GM18909 (cell line): ENCODE measurements around the gene FMR1NB.
A peak's percentile ranks its signal among the peaks of the same experiment; 100 is the strongest.

Experiments
- ATAC-seq: cut with Tn5 transposase; IDR thresholded peaks from one replicate; pipeline ENCODE4 v1.9.1; 2021; ENCODE audit warnings: mild to moderate bottlenecking; ENCODE audit not compliant: unreplicated experiment, poor library complexity

Gene FMR1NB, protein sequence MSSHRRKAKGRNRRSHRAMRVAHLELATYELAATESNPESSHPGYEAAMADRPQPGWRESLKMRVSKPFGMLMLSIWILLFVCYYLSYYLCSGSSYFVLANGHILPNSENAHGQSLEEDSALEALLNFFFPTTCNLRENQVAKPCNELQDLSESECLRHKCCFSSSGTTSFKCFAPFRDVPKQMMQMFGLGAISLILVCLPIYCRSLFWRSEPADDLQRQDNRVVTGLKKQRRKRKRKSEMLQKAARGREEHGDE

DNA sequence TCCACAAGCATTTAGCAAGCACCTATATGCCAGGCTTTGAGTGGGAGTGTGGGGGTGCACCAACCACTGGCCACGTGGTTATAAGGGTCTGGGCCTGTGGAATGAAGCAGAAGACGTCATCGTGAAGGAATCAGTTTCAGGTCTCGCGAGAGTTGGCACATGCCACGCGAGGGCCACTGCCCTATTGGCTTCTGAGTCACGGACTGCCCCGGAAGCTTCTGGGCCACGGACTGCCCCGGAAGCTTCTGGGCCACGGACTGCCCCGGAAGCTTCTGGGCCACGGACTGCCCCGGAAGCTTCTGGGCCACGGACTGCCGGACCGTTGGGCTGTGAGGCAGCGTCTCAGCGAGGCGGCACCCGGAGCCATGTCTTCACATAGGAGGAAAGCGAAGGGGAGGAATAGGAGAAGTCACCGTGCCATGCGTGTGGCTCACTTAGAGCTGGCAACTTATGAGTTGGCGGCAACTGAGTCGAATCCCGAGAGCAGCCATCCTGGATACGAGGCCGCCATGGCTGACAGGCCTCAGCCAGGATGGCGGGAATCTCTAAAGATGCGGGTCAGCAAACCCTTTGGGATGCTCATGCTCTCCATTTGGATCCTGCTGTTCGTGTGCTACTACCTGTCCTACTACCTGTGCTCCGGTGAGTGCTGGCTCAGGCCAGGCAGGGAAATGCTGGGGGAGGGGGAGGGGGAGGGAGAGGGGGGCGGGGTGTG is at the start of gene FMR1NB:
Gene FMR1NB (plus strand): TSS at position 300 of the 715 bp plus-strand sequence. CDS start 66 bp downstream, at position 366.
- ATAC-seq = no peak

DNA sequence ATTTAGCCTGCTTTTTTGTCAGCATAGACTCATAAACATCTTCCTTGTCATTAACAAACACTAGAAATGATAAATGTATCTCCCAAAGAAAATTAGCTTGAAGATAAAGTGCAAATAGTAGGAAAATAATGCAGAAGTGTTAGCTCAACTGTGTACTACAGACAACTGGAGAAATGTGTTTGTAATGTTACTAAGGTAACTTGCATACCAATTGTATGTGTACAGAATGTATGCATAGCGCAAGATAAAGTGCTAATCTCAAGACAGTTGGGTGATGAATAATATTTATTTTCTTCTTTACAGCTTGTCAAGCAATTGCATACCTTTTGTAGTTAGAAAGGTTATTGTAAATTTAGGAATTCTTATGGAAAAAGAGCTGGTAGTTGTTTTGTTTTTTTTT is 47.3 kb upstream of the FMR1NB start:
- no peak for ATAC-seq

DNA sequence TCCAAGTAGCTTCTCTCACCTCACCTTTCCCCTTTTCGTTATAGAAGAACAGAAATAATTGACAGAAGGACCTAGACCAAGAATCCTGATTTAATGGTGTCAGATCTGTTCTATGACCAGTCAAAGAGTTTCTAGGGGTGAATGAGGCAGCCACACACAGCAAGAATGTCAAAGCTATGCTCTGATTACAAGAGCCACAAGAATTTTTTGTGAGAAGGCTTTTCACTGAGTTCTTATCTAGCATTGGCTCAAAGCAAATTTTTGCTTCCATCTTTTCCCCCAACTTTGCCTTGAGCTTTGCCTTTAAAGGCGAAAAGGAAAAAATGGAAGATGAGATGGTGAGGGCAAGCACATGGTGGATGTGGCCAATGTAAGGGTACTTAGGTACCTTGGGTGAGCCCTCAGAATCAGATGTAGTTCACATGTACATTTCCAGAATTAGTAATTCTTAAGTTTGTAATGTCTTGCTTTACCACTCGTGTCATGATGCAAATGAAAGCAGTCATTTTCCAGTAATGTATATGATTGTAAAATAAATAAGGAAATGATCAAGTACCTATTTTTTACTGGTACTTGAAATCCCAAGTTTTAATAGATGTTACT is 45.9 kb upstream of the FMR1NB start:
- ATAC-seq = no peak

DNA sequence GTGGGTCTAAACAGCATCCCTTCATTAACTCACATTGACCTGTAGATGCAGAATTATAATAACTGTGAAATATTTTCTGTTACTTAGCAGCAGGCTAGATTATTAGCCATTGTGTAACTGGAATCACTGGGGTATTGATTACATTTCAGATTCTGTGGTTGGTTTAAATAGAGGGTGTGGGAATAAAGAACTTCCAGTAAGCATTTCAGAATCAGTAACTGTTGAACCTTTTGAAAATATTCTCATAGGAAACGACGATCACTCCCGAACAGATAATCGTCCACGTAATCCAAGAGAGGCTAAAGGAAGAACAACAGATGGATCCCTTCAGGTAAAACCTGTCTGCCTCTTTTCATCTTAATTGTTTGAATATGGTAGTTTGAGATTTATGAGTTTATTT is 35.9 kb upstream of the FMR1NB start:
- no peak for ATAC-seq

DNA sequence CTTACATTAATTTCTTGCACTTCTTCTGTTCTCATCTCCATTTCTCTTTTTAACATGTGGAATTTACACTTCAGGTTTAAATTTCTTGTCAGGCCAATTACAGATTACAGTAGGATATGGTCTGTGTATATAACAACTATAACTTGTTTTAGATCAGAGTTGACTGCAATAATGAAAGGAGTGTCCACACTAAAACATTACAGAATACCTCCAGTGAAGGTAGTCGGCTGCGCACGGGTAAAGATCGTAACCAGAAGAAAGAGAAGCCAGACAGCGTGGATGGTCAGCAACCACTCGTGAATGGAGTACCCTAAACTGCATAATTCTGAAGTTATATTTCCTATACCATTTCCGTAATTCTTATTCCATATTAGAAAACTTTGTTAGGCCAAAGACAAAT is 32.6 kb upstream of the FMR1NB start:
- no peak for ATAC-seq

DNA sequence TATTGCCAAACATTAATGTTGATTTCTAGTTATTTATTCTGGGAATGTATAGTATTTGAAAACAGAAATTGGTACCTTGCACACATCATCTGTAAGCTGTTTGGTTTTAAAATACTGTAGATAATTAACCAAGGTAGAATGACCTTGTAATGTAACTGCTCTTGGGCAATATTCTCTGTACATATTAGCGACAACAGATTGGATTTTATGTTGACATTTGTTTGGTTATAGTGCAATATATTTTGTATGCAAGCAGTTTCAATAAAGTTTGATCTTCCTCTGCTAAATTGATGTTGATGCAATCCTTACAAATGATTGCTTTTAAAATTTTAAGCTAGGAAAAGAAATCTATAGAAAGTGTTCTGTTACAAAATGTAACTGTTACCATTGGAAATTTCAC is 30.8 kb upstream of the FMR1NB start:
- no peak for ATAC-seq

DNA sequence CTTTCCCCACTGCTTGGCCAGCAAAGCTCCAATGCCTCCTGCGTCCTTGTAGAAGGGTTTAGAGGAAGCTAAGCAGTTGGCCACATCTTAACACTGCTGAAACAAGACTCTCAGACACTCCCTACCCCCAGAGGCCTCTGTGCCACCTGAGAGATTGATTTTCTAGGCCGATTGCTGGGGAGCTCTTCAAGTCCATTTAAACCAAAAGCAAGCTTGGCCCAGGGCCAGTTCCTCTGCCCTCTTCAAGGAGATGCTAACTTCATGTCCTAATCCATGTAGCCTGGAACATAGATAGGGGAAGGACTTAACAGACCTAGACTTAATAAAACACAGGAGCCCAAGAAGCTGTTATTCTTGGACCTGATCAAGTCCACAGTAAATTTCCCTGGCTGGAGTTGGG is 27.2 kb upstream of the FMR1NB start:
- no peak for ATAC-seq

DNA sequence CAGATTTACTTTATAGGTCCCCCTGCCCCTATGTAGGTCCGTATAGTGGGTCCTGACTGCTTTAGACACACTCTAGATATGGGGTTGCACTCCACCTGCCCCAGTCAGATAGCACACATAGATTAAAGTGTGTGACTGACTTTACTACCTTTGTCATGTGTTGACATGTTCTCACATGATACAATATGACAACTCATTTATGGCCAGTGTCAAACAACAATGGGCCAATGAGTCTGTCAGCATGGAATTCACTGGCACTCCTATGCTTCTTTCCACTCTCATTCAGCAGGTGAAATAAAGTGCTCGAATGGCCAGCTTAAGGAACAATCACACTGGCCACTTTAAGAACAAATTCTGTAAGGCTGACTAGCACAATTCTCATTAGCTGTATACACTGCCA is 23.8 kb upstream of the FMR1NB start:
- no peak for ATAC-seq

DNA sequence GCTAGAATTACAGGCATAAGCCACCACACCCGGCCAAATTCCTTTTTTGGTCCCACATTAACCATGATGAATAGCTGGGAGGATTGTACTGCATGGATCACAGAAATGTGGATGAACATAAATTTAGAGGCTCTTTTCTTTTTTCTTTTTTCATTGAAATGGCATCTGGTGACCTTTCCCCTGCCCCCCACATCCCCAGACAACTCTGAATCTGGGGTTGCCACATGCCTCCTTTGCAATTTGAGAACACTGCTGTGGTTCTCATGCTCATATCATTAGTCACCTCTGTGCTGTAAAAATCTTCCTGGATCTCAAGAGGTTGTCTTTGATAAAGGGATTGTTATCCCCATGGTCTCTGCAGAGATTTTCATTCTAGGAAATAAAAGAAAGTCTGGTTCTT is 22.8 kb upstream of the FMR1NB start:
- no peak for ATAC-seq

DNA sequence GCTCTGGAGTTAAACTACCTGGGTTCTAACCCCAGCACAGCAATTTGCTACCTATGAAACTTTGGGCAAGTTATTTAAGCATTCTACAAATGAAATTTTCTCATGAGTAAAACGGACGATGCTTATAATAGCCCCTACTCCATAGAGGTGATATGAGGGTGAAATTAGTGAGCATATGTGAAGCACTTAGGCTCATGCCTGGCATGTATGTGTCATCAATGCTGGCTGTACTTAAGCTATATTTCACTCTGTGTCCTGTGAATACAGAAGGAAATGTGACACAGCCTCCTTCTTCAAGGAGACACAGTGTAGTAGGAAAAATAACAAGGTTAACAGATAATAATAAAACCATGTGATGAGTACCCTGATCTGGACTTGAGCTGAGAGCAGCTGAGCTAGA is 20.4 kb upstream of the FMR1NB start:
- ATAC-seq = no peak

DNA sequence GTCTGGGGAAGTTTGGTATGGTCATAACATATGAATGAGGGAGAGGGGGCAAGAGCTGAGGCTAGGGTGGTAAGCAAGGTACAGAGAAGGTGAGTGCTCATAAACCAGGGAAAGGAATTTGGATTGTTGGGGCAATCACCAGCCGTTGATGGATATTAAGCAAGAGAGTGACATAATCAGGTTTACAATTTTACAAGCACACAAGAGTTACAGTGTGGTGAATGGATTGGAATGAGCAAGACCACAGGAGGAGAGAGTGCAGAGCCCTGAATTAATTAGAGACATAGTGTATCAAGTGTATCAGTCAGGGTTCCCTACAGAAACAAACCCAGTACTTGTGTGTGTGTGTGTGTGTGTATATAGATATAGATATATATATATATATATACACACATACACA is 18.7 kb upstream of the FMR1NB start:
- ATAC-seq = no peak

DNA sequence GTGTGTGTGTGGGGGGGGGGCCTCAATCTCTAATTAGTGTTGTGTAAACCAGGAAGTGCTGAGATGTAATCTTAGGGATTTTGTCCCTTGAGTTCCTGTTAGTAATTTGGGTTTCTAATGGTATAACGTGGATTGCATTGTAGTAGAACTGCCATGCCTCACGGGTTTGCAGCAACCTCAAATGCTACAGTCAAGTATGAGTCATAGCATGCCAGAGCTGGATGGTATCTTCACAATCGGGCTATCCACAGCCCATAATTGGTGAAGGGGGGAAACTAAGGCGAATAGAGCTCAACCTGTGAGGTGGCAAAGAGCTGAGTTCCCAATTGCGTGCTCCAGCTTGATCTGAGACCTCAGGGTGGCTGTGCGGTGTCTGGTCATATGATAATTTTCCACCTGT is 2.2 kb upstream of the FMR1NB start:
- ATAC-seq = no peak

DNA sequence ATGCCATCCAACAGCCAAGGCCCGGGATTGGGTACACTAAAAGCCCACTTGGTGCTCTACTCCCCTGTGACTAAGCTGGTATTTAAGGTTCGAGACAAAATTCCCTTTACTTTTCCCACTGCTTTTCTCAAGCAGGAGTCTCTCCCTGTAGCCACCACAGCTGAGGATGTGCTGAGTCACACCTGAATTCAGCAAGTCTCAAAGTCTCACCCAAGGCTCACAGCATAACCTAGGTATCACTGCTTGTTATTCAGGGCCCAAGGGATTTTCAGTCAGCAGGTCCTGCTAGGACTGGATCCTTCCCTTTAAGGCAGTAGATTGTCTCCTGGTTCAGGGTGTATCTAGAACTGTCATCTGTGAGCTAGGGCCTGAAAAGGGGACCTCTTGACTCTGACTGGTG is 39.2 kb downstream of the FMR1NB start:
- ATAC-seq = no peak

DNA sequence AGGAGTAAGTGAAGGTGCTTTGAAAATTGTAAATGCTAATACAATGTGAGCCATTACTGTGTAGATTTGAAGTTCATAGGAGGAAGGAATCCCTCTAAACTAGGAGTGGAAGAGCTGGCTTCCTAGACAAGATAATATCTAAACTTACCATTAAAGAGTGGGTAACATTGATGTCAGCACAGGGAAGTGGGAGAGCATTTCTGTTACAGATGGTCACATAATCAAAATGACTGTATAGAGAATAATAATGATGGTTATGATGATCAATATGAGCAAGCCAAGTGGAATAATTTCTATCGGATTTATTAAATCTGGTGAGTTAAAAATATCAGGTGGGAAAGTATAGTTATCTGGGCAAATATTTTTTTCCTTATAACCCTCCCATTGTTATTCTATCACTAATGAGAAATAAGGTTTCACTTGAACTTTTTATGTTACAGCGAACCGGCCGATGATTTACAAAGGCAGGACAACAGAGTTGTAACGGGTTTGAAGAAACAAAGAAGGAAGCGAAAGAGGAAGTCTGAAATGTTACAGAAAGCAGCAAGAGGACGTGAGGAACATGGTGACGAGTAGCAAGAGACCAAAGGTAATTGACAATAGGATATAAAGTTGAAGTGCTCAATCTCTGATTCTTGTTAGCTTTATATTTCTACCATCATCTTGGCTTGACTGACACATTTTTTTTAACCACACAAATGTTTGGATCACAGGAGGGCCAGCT is 43.5 kb downstream of the FMR1NB start:
- peak; percentile 95 for ATAC-seq

DNA sequence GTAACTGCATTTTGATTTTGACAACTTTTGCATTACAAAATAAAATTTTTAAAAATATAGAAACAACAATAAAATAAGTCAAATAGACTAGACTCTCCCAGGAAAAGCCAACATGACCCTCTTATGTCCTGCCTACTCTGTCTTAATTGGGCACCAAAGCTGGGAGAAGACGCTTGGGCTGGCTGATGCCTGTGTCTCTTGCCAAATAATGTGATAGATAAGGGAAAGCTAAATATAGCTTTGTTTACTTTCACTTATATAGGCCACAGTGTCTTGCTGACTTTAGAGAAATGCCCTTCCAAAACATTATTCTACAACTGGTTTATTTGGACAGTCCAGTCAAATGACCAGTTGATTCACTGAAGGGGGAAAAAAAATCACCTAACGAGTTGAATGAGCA is 54.2 kb downstream of the FMR1NB start:
- ATAC-seq = no peak

DNA sequence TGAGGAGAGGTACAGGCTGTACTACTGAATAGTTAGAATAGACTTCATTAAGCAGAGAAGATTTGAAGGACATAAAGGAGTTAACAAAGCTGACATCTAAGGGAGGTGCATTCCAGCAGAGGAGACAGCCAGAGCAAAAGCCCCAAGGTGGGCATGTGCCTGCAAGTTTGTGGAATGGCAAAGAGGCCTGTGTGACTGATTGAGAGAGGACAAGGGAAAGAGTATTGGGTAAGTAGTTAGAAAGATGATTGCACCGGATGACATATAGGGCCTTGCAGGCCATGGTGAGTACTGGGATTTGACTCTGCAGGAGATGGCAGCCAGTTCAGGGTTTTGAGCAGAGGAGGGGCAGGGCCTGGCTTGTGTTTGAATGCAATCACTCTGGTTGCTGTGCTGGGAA is 55.9 kb downstream of the FMR1NB start:
- ATAC-seq = no peak

DNA sequence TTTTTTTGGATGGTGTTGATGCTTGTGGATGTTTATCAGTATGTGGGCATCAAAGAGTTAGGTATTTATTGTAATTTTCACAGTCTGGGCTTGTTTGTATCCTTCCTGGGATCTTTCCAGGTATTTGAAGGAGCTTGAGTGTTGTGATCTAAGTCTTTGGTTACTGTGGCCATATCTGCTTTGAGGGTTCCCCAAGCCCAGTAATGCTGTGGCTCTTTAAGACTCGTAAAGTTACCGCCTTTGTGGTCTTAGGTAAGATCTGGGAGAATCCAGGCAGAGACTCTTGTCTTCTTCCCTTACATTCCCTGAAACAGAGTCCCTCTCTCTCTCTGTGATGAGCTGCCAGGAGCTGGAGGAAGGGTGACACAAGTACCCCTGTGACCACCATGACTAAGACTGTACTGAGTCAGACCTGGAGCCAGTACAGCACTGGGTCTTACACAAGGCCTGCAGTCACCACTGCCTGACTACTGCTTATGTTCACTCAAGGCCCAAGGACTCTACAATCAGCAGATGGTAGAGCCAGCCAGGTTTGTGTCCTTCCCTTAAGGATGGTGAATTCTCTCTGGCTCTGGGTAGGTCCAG is 62.2 kb downstream of the FMR1NB start:
- ATAC-seq = no peak

DNA sequence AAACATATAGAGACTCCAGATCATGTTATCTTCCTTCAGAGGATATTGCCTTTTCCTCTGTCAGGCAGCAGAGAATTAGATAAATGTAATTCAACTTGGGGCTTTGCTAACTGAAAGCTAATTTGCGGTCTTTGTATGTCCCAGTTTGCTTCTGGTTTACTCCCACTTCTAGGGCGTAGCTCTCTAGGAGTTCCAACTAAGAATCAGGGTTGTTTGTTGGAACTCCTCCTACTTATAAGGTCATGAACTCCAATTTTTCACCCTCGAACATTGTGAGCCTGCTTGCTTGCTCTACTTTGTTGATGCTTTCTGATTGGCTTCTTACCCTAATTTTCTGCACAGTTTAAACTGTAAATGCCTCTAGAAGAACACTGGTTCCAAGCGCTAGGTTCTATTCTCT is 66.1 kb downstream of the FMR1NB start:
- ATAC-seq = no peak

DNA sequence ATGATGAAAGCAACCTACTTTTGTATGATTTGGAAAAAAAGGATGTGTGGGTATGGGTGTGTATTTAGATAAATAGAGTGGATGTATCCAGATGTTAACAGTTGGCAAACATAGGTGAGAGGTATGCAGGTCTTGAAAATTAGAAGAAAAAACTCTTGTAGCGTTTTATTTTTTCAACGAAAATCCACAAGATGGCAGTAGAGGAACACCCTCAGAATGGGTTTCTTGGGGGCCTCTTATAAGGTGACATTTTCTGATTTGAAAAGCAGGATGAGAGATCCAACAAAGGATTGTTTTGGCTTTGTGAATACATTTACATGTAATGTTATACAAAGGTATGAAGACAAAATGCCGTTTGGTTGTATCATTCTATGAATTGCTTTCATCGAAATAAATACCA is 68.3 kb downstream of the FMR1NB start:
- ATAC-seq = peak; percentile 66

DNA sequence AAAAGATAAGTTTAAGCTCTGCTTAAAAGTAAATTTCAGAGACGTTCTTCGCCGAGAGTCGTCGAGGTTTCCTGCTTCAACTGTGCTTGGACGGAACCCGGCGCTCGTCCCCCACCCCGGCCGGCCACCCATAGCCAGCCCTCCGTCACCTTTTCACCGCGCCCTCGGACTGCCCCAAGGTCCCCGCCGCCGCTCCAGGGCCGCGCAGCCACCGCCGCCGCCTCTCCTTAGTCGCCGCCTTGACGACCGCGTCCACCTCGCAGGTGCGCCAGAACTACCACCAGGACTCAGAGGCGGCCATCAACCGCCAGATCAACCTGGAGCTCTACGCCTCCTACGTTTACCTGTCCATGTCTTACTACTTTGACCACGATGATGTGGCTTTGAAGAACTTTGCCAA is 70.8 kb downstream of the FMR1NB start:
- no peak for ATAC-seq

DNA sequence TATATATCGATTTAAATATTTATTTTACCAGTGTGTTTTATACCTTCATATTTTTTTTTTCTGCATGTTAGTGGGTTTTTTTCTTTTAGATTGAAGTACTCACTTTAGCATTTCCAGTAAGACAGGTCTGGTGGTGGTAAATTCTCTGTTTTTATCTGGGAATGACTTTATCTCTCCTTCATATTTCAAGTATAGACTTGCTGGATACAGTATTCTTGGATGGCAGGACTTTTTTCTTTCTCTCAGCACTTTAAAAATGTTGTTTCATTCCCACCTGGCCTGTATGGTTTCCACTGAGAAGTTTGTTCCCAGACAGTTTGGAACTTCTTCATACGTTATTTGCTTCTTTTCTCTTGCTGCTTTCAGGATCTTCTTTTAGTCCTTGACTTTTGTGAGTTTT is 86.1 kb downstream of the FMR1NB start:
- no peak for ATAC-seq
